Activated CD4-positive, alpha-beta T cell treated with anti-CD3 and anti-CD28 coated beads for 4 hours (primary cell): Measurements from ENCODE around the gene SCLY.

Experiments used
- DNase-seq, 2 donors: peaks; one replicate each; pipeline ENCODE4 v3.0.0-alpha.2; 2020

The SCLY gene

GRCh38 chr2:238098901-238099713 lies 38.3 kb downstream of the SCLY start:
- DNase-seq: no peak

GRCh38 chr2:238099714-238100048 lies 38.9 kb downstream of the SCLY start:
- DNase-seq: no peak

GRCh38 chr2:238100049-238100820 lies 39.4 kb downstream of the SCLY start, which contains the start of gene ESPNL:
Gene ESPNL (plus strand): TSS chr2:238100340. CDS start chr2:238100420, 80 bp downstream.
- no peak for DNase-seq

- no peak for DNase-seq
Observed at GRCh38 chr2:238100821-238101771, 40.3 kb downstream of the SCLY start.

- no peak for DNase-seq
Observed at GRCh38 chr2:238101891-238102841, 41.4 kb downstream of the SCLY start.

- DNase-seq: no peak
Observed at GRCh38 chr2:238102865-238103264, 42.1 kb downstream of the SCLY start.

GRCh38 chr2:238103465-238104225 lies 42.8 kb downstream of the SCLY start:
- DNase-seq: no peak

- DNase-seq: no peak
Observed at GRCh38 chr2:238104226-238104690, 43.5 kb downstream of the SCLY start.

GRCh38 chr2:238104691-238105371 lies 44.0 kb downstream of the SCLY start:
- no peak for DNase-seq

- no peak for DNase-seq
Observed at GRCh38 chr2:238105506-238106338, 44.9 kb downstream of the SCLY start.

- DNase-seq: no peak
Observed at GRCh38 chr2:238106339-238106697, 45.5 kb downstream of the SCLY start.

- no peak for DNase-seq
Observed at GRCh38 chr2:238106698-238107524, 46.1 kb downstream of the SCLY start.

- no peak for DNase-seq
Observed at GRCh38 chr2:238107525-238108422, 47.0 kb downstream of the SCLY start.

GRCh38 chr2:238108423-238109183 lies 47.8 kb downstream of the SCLY start:
- no peak for DNase-seq

- DNase-seq: no peak
Observed at GRCh38 chr2:238113611-238114010, 52.8 kb downstream of the SCLY start.

- no peak for DNase-seq
Observed at GRCh38 chr2:238114331-238114841, 53.6 kb downstream of the SCLY start.
